ENCODE measurements around the gene KCNIP1. TPM values are rescaled to one million over a fixed set of nuclear protein-coding genes. Genes with fewer than 3 reads are reported as not detected.

Gene KCNIP1
- total and polyA plus RNA-seq, 10 of the 15 experiments (the other 5 are each of a cell fraction or from before 2014, with no cell fraction given) = not detected

GRCh38 chr5:170573114-170573513 lies 69.3 kb downstream of the KCNIP1 start:
- intact Hi-C loops (cut with micrococcal nuclease; ENCODE audit: unreplicated experiment) (no loop called here), in situ Hi-C loops (cut with MboI) (no loop called here)
- H3K4me2 ChIP-seq (ENCODE audit: control insufficient read depth, insufficient read depth) = no peak overlapping the region
- ChIA-PET RAD21 (ENCODE audit: unreplicated experiment) (interaction anchor here (1.1 kb wide), 1 partner anchor 16 kb away, joined by 3 read pairs; no protein-coding TSS in a partner anchor), CTCF (no interaction called here), SMC1A (ENCODE audit: uncharacterized antibody, unreplicated experiment) (no interaction called here), POLR2A (no interaction called here)
- no peaks in the 10 kb centered on the region for H3K4me1 ChIP-seq (ENCODE audit: control insufficient read depth, insufficient read depth, low read length)
- BruUV-seq (replicated peaks) = no TSS peak
- ATAC-seq (no peak), FAIRE-seq (no peak), DNase-seq (ENCODE audit: low read depth, low spot score) (no peak)
- H3K4me3 ChIP-seq = no peak overlapping the region
- H3K27ac ChIP-seq (ENCODE audit: control insufficient read depth, insufficient read depth) = no peak overlapping the region
- peaks cover 4% of the 10 kb centered on the region; the same call in 2 of the 3 replicates for H3K9me3 ChIP-seq (replicated peaks; ENCODE audit: control insufficient read depth, insufficient read depth, low read length)
- no peak for TF ChIP-seq ATF7 (IDR thresholded peaks at IDR 0.05; ENCODE audit: low read depth)
- TF ChIP-seq RAD51 (IDR thresholded peaks at IDR 0.05) = no peak
- TF ChIP-seq SP1 (IDR thresholded peaks at IDR 0.05; ENCODE audit: low read depth, low read length) = no peak
- TF ChIP-seq NRF1 (conservative IDR thresholded peaks at IDR 0.05; ENCODE audit: low read depth, low read length) = no peak
- H3K27me3 ChIP-seq (replicated peaks in 1 of 2; ENCODE audit: control insufficient read depth in 2 of 2, insufficient read depth in 2 of 2, low read length in 1 of 2) = peaks cover 0 to 6% of the 10 kb centered on the region in 2 experiments
- H3K79me2 ChIP-seq (ENCODE audit: control insufficient read depth, insufficient read depth, low read length) = no peaks in the 10 kb centered on the region
- WGBS (ENCODE audit: insufficient coverage, insufficient replicate concordance, low lambda C conversion rate, missing lambda C conversion rate) = 39% methylated on average over 4 of the region's 4 CpGs
- no peak overlapping the region for H3K9ac ChIP-seq (ENCODE audit: control insufficient read depth, insufficient read depth, low read length)
- no peaks in the 10 kb centered on the region for H3K36me3 ChIP-seq (ENCODE audit: control insufficient read depth in 2 of 2, insufficient read depth in 2 of 2, low read length in 1 of 2)
- H4K20me1 ChIP-seq (ENCODE audit: control insufficient read depth, insufficient read depth) = no peaks in the 10 kb centered on the region; the same call in 1 of the 2 replicates
- no peak overlapping the region for H2AFZ ChIP-seq (ENCODE audit: control insufficient read depth, low read depth, low read length)

GRCh38 chr5:170573660-170574059 lies 69.8 kb downstream of the KCNIP1 start:
- Histone ChIP-seq H3K36me3 (ENCODE audit: control insufficient read depth in 2 of 2, insufficient read depth in 2 of 2, low read length in 1 of 2) (no peaks in the 10 kb centered on the region), H3K4me3 (no peak overlapping the region), H3K27ac (ENCODE audit: control insufficient read depth, insufficient read depth) (no peak overlapping the region), H3K79me2 (ENCODE audit: control insufficient read depth, insufficient read depth, low read length) (no peaks in the 10 kb centered on the region), H3K4me2 (ENCODE audit: control insufficient read depth, insufficient read depth) (no peak overlapping the region), H3K9me3 (replicated peaks; ENCODE audit: control insufficient read depth, insufficient read depth, low read length) (peaks cover 4% of the 10 kb centered on the region; the same call in 2 of the 3 replicates), H2AFZ (ENCODE audit: control insufficient read depth, low read depth, low read length) (no peak overlapping the region), H3K4me1 (ENCODE audit: control insufficient read depth, insufficient read depth, low read length) (no peaks in the 10 kb centered on the region), H3K9ac (ENCODE audit: control insufficient read depth, insufficient read depth, low read length) (no peak overlapping the region), H4K20me1 (ENCODE audit: control insufficient read depth, insufficient read depth) (no peaks in the 10 kb centered on the region; the same call in 1 of the 2 replicates), H3K27me3 (replicated peaks in 1 of 2; ENCODE audit: control insufficient read depth in 2 of 2, insufficient read depth in 2 of 2, low read length in 1 of 2) (peaks cover 0 to 6% of the 10 kb centered on the region in 2 experiments)
- SMC1A ChIA-PET (ENCODE audit: uncharacterized antibody, unreplicated experiment) = no interaction called here
- DNase-seq (ENCODE audit: low read depth, low spot score) = no peak
- ATAC-seq = no peak
- CTCF ChIA-PET = no interaction called here
- FAIRE-seq = no peak
- in situ Hi-C loops (cut with MboI) = no loop called here
- WGBS (ENCODE audit: insufficient coverage, insufficient replicate concordance, low lambda C conversion rate, missing lambda C conversion rate) = 22% methylated on average over 1 of the region's 1 CpG
- POLR2A ChIA-PET = no interaction called here
- TF ChIP-seq USF1 (IDR thresholded peaks at IDR 0.05; ENCODE audit: borderline replicate concordance, extremely low read length, insufficient read depth, low read depth, low read length) = no peak
- TF ChIP-seq, protein P1, sequence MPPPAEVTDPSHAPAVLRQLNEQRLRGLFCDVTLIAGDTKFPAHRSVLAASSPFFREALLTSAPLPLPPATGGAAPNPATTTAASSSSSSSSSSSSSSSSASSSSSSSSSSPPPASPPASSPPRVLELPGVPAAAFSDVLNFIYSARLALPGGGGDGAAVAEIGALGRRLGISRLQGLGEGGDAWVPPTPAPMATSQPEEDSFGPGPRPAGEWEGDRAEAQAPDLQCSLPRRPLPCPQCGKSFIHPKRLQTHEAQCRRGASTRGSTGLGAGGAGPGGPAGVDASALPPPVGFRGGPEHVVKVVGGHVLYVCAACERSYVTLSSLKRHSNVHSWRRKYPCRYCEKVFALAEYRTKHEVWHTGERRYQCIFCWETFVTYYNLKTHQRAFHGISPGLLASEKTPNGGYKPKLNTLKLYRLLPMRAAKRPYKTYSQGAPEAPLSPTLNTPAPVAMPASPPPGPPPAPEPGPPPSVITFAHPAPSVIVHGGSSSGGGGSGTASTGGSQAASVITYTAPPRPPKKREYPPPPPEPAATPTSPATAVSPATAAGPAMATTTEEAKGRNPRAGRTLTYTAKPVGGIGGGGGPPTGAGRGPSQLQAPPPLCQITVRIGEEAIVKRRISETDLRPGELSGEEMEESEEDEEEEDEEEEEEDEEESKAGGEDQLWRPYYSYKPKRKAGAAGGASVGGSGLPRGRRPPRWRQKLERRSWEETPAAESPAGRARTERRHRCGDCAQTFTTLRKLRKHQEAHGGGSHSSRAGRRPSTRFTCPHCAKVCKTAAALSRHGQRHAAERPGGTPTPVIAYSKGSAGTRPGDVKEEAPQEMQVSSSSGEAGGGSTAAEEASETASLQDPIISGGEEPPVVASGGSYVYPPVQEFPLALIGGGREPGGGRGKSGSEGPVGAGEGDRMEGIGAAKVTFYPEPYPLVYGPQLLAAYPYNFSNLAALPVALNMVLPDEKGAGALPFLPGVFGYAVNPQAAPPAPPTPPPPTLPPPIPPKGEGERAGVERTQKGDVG (CRISPR knock-in tag; IDR thresholded peaks at IDR 0.05) = no peak
- TF ChIP-seq PBX3 (IDR thresholded peaks at IDR 0.05; ENCODE audit: insufficient replicate concordance, low read depth, low read length) = no peak
- no peak for TF ChIP-seq MXI1 (IDR thresholded peaks at IDR 0.05; ENCODE audit: low read depth, low read length)
- no peak for TF ChIP-seq CEBPB (IDR thresholded peaks at IDR 0.05; ENCODE audit: borderline replicate concordance in 1 of 2, low read depth in 2 of 2, low read length in 2 of 2)
- no peak for TF ChIP-seq DPF2 (IDR thresholded peaks at IDR 0.05)
- intact Hi-C loops (cut with micrococcal nuclease; ENCODE audit: unreplicated experiment) = no loop called here
- RAD21 ChIA-PET (ENCODE audit: unreplicated experiment) = no interaction called here
- BruUV-seq (replicated peaks) = no TSS peak

Data from GM12878 (cell line).